HCT116 (cell line): ENCODE data around the gene ATOX1. TPM values are rescaled to one million over a fixed set of nuclear protein-coding genes. Genes with fewer than 3 reads are reported as not detected.

ENCODE experiments used
- ATAC-seq: fragments of 200-7000 bp; cut with Tn5 transposase; 2 replicates; pipeline ENCODE4 v1.9.1; 2020; ENCODE audit warnings: mild to moderate bottlenecking, moderate library complexity
- BruUV-seq: library from RNA; stranded (reverse); fragments of 400-500 nt; replicated peaks from 2 replicates; lab custom pipeline; 2021; lab: Mats Ljungman, UMichigan
- CTCF ChIA-PET: fragments of 300-600 bp; sonication (Branson Sonifier 250); formaldehyde crosslinking; loops from one replicate; lab custom pipeline; 2021; ENCODE audit warnings: antibody characterized with exemption; lab: Charles Lee
- POLR2A ChIA-PET: fragments of 300-600, 350-600 bp; sonication (Branson Sonifier 250); formaldehyde crosslinking; loops from one replicate; lab custom pipeline; 2021; ENCODE audit warnings: antibody characterized with exemption; lab: Charles Lee
- RAD21 ChIA-PET, 2 experiments: fragments of 300-600 bp; sonication (Branson Sonifier 250); formaldehyde crosslinking; loops; one replicate each; lab custom pipeline; 2023; ENCODE audit warnings: low total read pairs in 2 of 2; ENCODE audit not compliant: uncharacterized antibody in 2 of 2, unreplicated experiment in 2 of 2, low non-redundant PET in 1 of 2; lab: Charles Lee
- DNase-seq: peaks from one replicate; pipeline ENCODE4 v3.0.0-alpha.2; 2010; ENCODE audit warnings: low read depth, low spot score
- H2AFZ ChIP-seq: fragments of 200-600 bp; shearing (Covaris generic), sonication (generic); 2 replicates; pipeline ENCODE4 v1.6.1; 2017; ENCODE audit warnings: low read depth, mixed run types, mixed read lengths, antibody characterized with exemption, low read length; ENCODE audit not compliant: poor library complexity, severe bottlenecking
- H3K27ac ChIP-seq: 2 replicates; pipeline ENCODE4 v1.5.1; 2012; ENCODE audit warnings: low read depth, low read length
- H3K27me3 ChIP-seq: fragments of 200-600 bp; sonication (generic); 2 replicates; pipeline ENCODE4 v1.6.1; 2016; ENCODE audit warnings: mixed run types, low read length, mixed read lengths; ENCODE audit not compliant: insufficient read depth
- H3K36me3 ChIP-seq, 2 experiments: fragments of 200-500 bp in 1 of 2; fragments of 200-600 bp in 1 of 2; sonication (Bioruptor generic) in 1 of 2; sonication (generic) in 1 of 2; 2 replicates each; pipeline versions ENCODE4 v1.5.1 to v1.6.1; 2014 to 2016; ENCODE audit warnings: low read length in 2 of 2, inconsistent platforms in 1 of 2, mixed read lengths in 1 of 2, mixed run types in 1 of 2; ENCODE audit not compliant: insufficient read depth in 2 of 2, control insufficient read depth in 1 of 2
- H3K4me1 ChIP-seq, 2 experiments: fragments of 200-600 bp in 1 of 2; sonication (generic) in 1 of 2; 2 replicates each; pipeline versions ENCODE4 v1.5.1 to v1.6.1; 2012 to 2017; ENCODE audit warnings: low read length in 2 of 2, inconsistent platforms in 1 of 2, mild to moderate bottlenecking in 1 of 2, mixed read lengths in 1 of 2, mixed run types in 1 of 2, moderate library complexity in 1 of 2; ENCODE audit not compliant: insufficient read depth in 2 of 2, control insufficient read depth in 1 of 2
- H3K4me2 ChIP-seq: fragments of 200-600 bp; sonication (generic); 2 replicates; pipeline ENCODE4 v1.6.1; 2017; ENCODE audit warnings: mixed run types, low read length, mixed read lengths
- H3K4me3 ChIP-seq, 2 experiments: fragments of 200-600 bp in 1 of 2; sonication (generic) in 1 of 2; replicated peaks in 1 of 2; 2 replicates each; pipeline ENCODE4 v1.5.1; 2011 to 2016; ENCODE audit warnings: low read length in 2 of 2, control low read depth in 1 of 2, low read depth in 1 of 2, mild to moderate bottlenecking in 1 of 2, mixed read lengths in 1 of 2, mixed run types in 1 of 2
- H3K79me2 ChIP-seq: fragments of 200-600 bp; sonication (generic); 2 replicates; pipeline ENCODE4 v1.6.1; 2017; ENCODE audit warnings: mild to moderate bottlenecking, mixed run types, low read length, moderate library complexity, mixed read lengths; ENCODE audit not compliant: insufficient read depth
- H3K9ac ChIP-seq: fragments of 200-600 bp; sonication (generic); 2 replicates; pipeline ENCODE4 v1.6.1; 2016; ENCODE audit warnings: low read length, mixed read lengths
- H3K9me2 ChIP-seq: fragments of 200-600 bp; sonication (generic), shearing (Covaris generic); 2 replicates; pipeline ENCODE4 v1.6.1; 2017; ENCODE audit warnings: mixed run types, mild to moderate bottlenecking, moderate library complexity; ENCODE audit not compliant: insufficient read depth
- H3K9me3 ChIP-seq, 2 experiments: fragments of 200-500 bp in 1 of 2; fragments of 200-600 bp in 1 of 2; sonication (Bioruptor generic) in 1 of 2; sonication (generic) in 1 of 2; 2 replicates each; pipeline ENCODE4 v1.6.1; 2014 to 2017; ENCODE audit warnings: low read length in 2 of 2, mixed read lengths in 2 of 2, inconsistent platforms in 1 of 2, low read depth in 1 of 2, mild to moderate bottlenecking in 1 of 2, mixed run types in 1 of 2, moderate library complexity in 1 of 2; ENCODE audit not compliant: control insufficient read depth in 1 of 2, insufficient read depth in 1 of 2
- H4K20me1 ChIP-seq: fragments of 200-600 bp; sonication (generic), shearing (Covaris generic); 2 replicates; pipeline ENCODE4 v1.6.1; 2017; ENCODE audit warnings: mixed run types, mild to moderate bottlenecking, moderate library complexity; ENCODE audit not compliant: insufficient read depth
- ATF3 ChIP-seq: IDR thresholded peaks from 2 replicates; pipeline ENCODE4 v1.6.1; 2012
- CBX3 ChIP-seq: IDR thresholded peaks from 2 replicates; pipeline ENCODE4 v1.6.1; 2012; ENCODE audit warnings: low read depth
- CTCF ChIP-seq, 3 experiments: fragments of 200-600 bp in 1 of 3; sonication (generic) in 1 of 3; IDR thresholded peaks in 2 of 3; conservative IDR thresholded peaks in 1 of 3; 2 replicates each; pipeline ENCODE4 v1.5.1; 2012 to 2017; ENCODE audit warnings: low read depth in 2 of 3, low read length in 2 of 3, antibody characterized with exemption in 1 of 3, borderline replicate concordance in 1 of 3, control low read depth in 1 of 3, mild to moderate bottlenecking in 1 of 3, mixed read lengths in 1 of 3, mixed run types in 1 of 3, moderate library complexity in 1 of 3; ENCODE audit not compliant: insufficient read depth in 1 of 3
- ELF1 ChIP-seq: IDR thresholded peaks from 2 replicates; pipeline ENCODE4 v1.6.1; 2012; ENCODE audit warnings: low read depth, borderline replicate concordance
- FOSL1 ChIP-seq: IDR thresholded peaks from 2 replicates; pipeline ENCODE4 v1.6.1; 2012; ENCODE audit warnings: low read depth
- POLR2A ChIP-seq: IDR thresholded peaks from 2 replicates; pipeline ENCODE4 v1.7.0; 2011; ENCODE audit warnings: borderline replicate concordance; ENCODE audit not compliant: insufficient read depth, insufficient read length; ENCODE audit errors: extremely low read depth
- RAD21 ChIP-seq: IDR thresholded peaks from 2 replicates; pipeline ENCODE4 v1.6.1; 2012; ENCODE audit warnings: low read depth, mild to moderate bottlenecking
- REST ChIP-seq: IDR thresholded peaks from 2 replicates; pipeline ENCODE4 v1.6.1; 2012; ENCODE audit warnings: low read depth
- SIN3A ChIP-seq: IDR thresholded peaks from 2 replicates; pipeline ENCODE4 v1.6.1; 2012; ENCODE audit warnings: low read depth
- SP1 ChIP-seq: IDR thresholded peaks from 2 replicates; pipeline ENCODE4 v1.6.1; 2012; ENCODE audit warnings: low read depth
- TCF7L2 ChIP-seq: IDR thresholded peaks from 2 replicates; pipeline ENCODE4 v1.7.0; 2011; ENCODE audit warnings: borderline replicate concordance, inconsistent platforms; ENCODE audit not compliant: insufficient read depth, insufficient read length; ENCODE audit errors: extremely low read depth
- intact Hi-C: fragments of 100-400 bp; cut with micrococcal nuclease; formaldehyde crosslinking; loops from 2 replicates; pipeline ENCODE4 v1.10.0; 2022
- total RNA-seq: library from RNA; stranded (reverse); gene quantifications from one replicate; pipeline ENCODE4 v1.2.1, GENCODE V29; 2021; ENCODE audit not compliant: unreplicated experiment

ATOX1 gene
- total RNA-seq, 1 experiment from 2014 or later: 66.2 TPM

GRCh38 chr5:151798674-151799073 lies 40.2 kb upstream of the ATOX1 start:
- Histone ChIP-seq H3K4me3 (no peak overlapping the region), H3K36me3 (peaks cover 71 to 74% of the 10 kb centered on the region in 2 experiments), H3K27ac (no peak overlapping the region), H3K4me2 (no peak overlapping the region), H3K9ac (no peak overlapping the region), H3K27me3 (no peaks in the 10 kb centered on the region), H2AFZ (no peak overlapping the region), H3K4me1 (0 out of 4 replicates have a peak, but pooled peaks cover 0 to 3% of the 10 kb centered on the region in 2 experiments), H3K9me3 (no peaks in the 10 kb centered on the region), H3K79me2 (peaks cover 97% of the 10 kb centered on the region), H3K9me2 (no peaks in the 10 kb centered on the region), H4K20me1 (peaks cover 39% of the 10 kb centered on the region)
- no peak for ATAC-seq
- ChIA-PET CTCF (no interaction called here), POLR2A (interaction anchor here (2.3 to 3.6 kb wide), 2 partner anchors 11 to 27 kb away, joined by 6 to 14 read pairs; partner anchors contain the start of gene G3BP1), RAD21 (no interaction called here)
- DNase-seq: no peak
- TF ChIP-seq REST (no peak), FOSL1 (no peak), SIN3A (no peak), RAD21 (no peak), ATF3 (no peak), ELF1 (no peak)
- no TSS peak for BruUV-seq
- intact Hi-C loops: no loop called here

- no peak for TF ChIP-seq CBX3
- no peak for TF ChIP-seq SP1
- TF ChIP-seq CTCF (IDR thresholded peaks at IDR 0.05 in 2 of 3, conservative IDR thresholded peaks at IDR 0.05 in 1 of 3; ENCODE audit: borderline replicate concordance in 1 of 3, insufficient read depth in 1 of 3, low read depth in 2 of 3, low read length in 2 of 3): no peak
- no peak for TF ChIP-seq TCF7L2
- no peak for TF ChIP-seq SIN3A
- TF ChIP-seq POLR2A: no peak
- H3K36me3 ChIP-seq: peaks cover 76 to 86% of the 10 kb centered on the region in 2 experiments
- ATAC-seq (no peak), DNase-seq (no peak)
- no peak overlapping the region for H2AFZ ChIP-seq
- no peaks in the 10 kb centered on the region for H3K9me2 ChIP-seq
- BruUV-seq: no TSS peak
- intact Hi-C loops: no loop called here
- peaks cover 100% of the 10 kb centered on the region for H3K79me2 ChIP-seq
- H3K27ac ChIP-seq: no peak overlapping the region
- ChIA-PET CTCF (no interaction called here), RAD21 (no interaction called here), POLR2A (no interaction called here)
- H3K4me3 ChIP-seq: no peak overlapping the region
- H4K20me1 ChIP-seq: peaks cover 53% of the 10 kb centered on the region
- H3K4me1 ChIP-seq: 0 out of 4 replicates have a peak, but pooled peaks cover 0 to 3% of the 10 kb centered on the region in 2 experiments
- no peak overlapping the region for H3K9ac ChIP-seq
- H3K4me2 ChIP-seq: no peak overlapping the region
- H3K27me3 ChIP-seq: no peaks in the 10 kb centered on the region
- H3K9me3 ChIP-seq: no peaks in the 10 kb centered on the region
These were observed 37.0 kb upstream of the ATOX1 start for GRCh38 chr5:151795426-151795825.
